A172 (cell line): ENCODE results near the gene MATN4. TPM values are rescaled to one million over a fixed set of nuclear protein-coding genes. Genes with fewer than 3 reads are reported as not detected.
A peak's percentile ranks its signal among the peaks of the same experiment; 100 is the strongest.

ENCODE experiments used
- DNase-seq: peaks from one replicate; pipeline ENCODE4 v3.0.0-alpha.2; 2015; ENCODE audit warnings: low spot score
- total RNA-seq: library from RNA; depleted of rRNA; stranded (reverse); fragments of >200 nt; shearing (Covaris generic); gene quantifications from 2 replicates; pipeline ENCODE4 v1.2.3, GENCODE V29; 2014

The MATN4 gene
- total RNA-seq, 1 experiment from 2014 or later: not detected

DNA sequence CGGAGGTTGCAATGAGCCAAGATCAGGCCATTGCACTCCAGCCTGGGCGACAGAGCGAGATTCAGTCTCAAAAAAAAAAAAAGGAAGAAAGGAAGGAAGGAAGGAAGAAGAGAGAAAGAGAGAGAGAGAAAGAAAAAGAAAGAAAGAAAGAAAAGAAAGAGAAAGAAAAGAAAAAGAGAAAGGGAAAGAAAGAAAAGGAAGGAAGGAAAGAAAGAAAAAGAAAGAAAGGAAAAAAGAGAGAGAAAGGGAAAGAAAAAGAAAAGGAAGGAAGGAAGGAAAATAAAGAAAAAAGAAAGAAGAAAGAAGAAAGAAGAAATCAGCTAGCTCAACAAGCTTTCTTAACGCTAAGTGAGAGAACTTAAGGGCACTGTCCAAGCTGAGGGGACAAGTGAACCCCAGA, 7.6 kb upstream of the MATN4 start:
- DNase-seq: no peak

DNA sequence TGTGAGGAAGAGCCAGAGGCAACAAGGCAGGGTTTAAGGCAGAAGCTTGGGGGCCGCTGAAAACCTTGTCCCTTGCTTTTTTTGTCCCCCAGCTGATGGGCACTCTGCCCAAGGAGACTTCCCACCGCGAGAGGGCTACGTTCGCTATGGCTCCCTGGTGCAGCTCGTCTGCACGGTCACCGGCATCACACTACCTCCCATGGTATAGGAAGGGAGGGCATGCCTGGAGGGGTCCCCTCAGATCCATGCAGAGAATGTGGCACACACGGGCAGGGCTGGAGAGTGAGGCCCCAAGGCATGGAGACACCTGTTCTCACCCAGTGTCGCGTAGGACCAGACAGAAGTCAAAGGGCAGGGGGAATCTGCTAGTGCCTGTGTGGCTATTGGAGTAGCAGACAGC, 5.8 kb upstream of the MATN4 start:
- no peak for DNase-seq

DNA sequence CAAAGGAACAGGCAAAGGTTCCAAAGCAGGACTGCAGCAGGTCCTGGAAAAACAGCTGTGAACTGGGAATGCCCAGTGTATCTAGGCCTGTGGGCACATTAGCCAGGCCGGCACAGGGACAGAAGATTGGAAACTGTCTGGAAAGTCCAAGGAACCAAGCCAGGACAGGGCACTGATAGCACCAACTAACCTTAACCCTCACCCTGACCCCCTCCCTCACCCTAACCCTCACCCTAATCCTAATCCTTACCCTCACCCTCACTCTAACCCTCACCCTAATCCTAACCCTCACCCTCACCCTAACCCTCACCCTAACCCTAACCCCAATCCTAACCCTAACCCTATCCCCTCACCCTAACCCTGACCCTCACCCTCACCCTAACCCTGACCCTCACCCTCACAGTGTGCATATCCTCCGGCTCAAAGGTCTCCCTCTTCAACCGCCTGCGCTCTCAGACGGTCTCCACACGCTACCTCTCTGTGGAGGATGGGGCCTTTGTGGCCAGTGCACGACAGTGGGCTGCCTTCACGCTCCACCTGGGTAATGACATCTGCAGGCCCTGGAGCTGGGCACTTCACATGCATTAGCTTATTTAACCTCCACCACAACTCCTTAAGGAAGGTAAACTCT, 5.1 kb upstream of the MATN4 start:
- no peak for DNase-seq

DNA sequence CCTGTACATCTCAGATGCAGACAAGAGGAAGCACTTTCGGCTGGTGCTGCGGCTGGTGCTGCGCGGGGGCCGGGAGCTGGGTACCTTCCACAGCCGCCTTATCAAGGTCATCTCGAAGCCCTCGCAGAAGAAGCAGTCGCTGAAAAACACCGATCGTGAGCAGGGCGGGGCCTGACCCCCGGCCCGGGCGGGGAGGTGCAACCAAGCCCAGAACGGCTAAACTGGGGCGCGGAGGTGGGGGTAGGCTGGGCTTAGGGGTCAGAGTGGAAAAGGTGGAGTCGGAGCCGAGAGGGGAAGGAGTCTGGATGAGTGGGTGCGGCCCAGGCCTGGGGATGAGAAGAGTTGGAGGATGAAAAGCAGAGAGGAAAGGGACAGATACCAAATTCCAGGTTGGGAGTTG, 4.1 kb upstream of the MATN4 start:
- no peak for DNase-seq

DNA sequence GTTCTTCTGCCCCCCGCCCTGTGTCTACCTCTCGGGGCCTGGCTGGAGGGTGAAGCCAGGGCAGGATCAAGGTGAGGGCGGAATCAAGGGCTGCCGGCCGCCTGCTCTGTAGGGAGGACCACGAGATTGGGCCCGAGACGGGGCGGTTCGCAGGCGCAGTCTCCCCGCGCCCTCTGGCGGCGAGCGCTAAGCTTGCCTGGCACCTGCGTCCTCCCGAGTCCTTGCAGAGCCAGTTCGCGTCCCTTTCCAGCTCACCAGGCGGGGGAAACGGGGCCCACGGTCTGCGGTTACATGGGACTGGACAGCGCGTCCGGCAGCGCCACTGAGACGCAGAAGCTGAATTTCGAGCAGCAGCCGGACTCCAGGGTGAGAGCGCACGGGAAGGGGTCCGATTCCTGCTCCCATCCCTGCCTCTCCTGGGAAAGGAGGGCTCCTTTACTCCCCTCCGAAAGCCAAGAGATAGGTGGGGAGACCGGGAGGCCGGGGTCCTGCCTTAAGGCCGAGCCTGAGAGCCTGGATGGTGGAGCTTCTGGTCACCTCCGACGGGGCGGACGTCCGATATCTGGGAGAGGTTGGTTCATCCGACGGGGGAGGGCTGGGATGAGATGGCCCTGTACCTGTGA, 3.6 kb upstream of the MATN4 start:
- no peak for DNase-seq

DNA sequence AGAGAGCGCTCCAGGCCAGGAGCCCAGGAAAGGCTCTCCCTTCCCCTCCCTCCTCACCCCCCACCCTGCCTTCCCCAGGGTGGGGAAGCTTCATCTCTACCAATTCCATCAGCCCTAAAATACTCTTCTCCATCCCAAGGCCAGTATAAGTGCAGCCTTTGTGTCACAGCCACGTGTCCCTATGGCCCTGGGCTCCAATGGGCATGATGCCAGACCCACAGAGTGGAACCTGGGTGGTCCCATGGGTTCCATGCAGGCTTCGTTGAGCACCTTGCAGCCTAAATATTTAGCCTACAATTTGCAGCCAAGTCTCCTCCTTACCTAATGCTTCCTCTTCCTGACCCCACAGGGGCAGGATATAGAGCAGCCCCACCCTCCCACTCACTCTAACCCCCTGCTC, 976 bp upstream of the MATN4 start:
- no peak for DNase-seq

DNA sequence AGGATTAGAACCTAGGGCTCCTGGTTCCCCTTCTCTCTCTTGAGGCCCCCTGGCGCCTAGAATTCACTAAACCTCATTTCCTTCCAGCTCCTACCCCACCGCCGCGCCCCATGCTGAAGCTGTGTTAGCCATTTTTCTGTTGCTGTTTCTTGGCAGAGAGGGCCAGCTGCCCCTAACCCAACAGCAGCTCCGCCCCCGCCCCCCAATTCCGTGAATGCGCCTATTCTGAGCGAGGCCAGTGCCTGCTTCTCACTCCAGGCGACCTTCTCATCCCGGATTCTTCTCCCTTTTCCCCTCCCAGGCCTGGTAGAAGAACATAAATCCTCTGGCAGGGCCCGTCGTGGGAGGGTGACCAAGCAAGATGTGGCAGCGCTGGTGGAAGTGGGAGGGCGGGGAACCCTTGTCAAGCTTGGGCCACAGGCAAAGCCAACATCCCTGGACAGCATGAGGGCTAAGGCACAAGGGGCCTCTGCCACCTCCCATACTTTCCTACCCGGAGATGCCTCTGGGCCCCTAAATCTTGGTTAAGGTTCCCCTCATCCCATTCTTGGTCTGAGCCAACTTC, 941 bp downstream of the MATN4 start:
- DNase-seq: no peak

DNA sequence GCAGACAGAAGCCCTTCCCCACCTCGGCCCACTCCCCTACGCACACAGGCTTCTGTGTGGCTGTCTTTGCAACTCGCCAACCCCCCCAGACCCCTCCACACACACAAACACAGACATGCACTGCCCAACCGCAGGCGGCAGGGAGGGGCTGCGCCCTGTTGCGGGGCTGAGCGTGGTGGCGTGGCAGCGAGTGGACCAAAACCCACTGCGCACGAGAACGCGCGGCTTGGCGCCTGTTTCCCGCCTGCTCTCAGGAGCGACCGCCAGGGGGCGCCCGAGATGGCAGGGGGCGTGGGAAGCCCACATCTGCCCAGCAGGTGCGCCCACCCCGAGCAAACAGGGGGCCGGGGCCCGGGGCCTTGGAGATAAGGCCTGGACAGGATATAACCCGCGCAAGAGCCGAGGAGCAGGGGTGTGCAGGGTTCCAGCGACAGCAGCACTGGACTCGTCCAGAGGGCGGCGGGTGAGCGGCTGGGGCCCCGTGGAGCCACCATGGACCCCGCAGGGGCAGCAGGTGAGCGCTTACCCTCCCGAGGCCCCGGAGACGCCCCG, 1.6 kb downstream of the MATN4 start, which contains the start of gene RBPJL:
RBPJL (plus strand) TSS at position 410 of the 552 bp plus-strand sequence; CDS start at position 493, 83 bp downstream.
- no peak for DNase-seq

DNA sequence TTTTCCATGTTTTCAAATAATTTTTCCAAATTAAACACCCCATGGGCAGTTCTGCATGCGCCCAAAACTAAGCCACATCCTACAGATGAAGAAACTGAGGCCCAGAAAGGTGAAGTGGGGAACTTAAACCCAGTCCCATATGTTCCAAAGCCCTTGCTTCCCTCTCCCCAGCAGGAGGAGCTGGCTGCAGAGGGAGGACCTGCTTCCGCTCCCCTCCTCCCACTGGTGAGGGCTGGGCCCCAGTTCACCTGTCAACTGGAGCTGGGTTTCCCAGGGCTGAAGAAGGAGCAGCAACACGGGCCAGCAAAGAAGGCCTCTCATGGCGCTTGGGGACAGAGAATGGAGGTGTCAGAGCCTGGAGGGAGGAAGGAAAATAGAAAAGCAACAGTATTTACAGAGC, 2.8 kb downstream of the MATN4 start:
- DNase-seq: no peak

GRCh38 chr20:45304464-45304999, 3.6 kb downstream of the MATN4 start:
- DNase-seq: no peak

GRCh38 chr20:45303586-45304463, 4.3 kb downstream of the MATN4 start:
- DNase-seq: peak; percentile 40

DNA sequence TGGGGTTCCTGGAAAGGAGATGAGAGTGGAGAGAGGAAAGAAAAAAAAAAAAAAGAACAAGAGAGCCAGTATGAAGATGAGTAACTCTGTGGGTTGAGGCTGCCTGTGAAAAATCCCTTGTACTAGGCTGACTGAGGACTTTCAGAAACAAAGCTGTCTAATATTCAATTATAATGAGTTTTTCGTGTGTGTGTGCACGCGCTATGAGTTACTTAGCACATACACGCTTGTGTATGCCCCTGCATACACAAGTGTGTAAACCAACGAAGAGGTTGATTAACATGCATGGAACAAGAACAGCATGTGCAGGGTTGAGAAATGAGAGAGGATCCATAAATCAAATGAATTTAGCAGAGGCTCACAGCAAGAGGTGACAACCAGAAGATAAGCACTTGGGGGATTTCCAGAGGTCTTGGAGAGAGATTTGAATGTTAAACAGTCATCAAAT, 6.3 kb downstream of the MATN4 start:
- DNase-seq: peak; percentile 75

GRCh38 chr20:45300961-45301360, 7.1 kb downstream of the MATN4 start:
- peak; percentile 67 for DNase-seq

GRCh38 chr20:45299786-45300185, 8.3 kb downstream of the MATN4 start:
- DNase-seq: no peak

GRCh38 chr20:45297786-45298497, 10.2 kb downstream of the MATN4 start:
- DNase-seq: no peak

DNA sequence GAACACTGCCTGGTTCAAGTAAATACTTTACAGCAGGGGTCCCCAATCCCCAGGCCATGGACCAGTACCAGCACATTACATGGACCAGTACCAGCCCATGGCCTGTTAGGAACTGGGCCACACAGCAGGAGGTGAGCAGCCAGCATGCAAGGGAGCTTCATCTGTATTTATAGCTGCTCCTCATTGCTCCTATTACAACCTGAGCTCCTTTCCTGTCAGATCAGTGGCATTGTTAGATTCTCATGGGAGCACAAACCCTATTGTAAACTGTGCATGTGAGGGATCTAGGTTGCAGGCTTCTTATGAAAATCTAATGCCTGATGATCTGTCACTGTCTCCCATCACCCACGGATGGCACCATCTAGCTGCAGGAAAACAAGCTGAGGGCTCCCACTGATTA, 13.4 kb downstream of the MATN4 start:
- no peak for DNase-seq

DNA sequence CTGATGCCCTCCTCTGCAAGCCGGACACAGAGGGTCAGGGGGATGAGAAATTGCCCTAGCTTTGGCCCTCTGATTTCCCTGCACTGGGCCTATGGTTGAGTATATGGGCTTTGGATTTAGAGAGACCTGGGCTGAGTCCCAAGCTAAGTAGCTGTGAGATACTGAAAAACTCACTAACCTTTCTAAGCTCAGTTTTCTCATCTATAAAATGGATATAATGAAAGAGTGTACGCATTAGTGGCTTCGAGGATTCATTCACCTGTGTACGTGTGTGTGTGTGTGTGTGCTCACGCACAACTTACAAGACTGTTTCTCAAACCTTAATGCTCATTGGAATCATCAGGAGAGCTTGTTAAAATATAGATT, 14.1 kb downstream of the MATN4 start:
- DNase-seq: no peak

DNA sequence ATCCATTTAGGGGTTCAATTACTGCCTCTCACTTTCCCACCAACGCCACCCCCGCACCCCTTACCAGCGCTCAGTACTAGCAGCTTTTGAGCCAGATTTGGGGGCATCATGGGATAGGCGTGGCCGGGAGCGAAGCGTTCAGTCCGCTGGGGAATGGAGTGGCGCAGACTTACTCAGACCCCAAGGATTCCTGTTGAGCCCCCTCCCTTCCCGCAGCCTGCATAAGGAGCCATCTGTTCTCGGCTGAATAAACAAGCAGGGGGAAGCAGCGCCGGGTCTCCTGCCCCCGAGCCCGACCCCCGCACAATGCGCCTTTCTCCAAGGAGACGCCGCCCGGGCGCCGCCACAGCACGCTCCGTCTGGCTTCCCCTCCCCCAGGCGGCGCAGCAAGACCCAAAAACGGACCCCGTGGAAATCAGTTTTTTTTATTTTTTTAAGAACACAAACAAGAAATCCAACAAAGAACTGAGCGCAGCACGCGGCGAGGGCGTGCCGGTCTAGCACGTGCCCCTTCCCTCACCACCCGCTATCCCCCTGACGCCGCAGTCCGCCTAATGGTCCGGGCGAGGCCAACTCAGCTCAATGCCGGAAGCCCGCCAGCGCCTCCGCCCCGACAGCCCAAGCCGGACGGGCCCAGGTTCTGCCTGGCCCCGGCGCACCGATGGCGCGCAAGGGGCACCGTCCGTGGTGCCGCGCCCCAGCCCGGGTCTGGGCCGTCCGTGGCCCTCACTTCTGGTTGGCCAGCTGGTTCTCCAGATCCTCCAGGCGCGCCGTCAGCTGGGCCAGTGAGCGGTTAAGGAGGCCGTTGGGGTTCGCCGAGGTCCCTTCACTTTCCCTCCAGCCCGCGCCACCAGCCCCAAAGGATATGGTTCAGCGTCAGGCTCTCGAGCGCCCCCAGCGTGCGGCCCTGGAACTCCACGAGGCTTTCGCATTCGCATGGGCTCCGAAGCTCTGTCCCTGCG, 14.8 kb downstream of the MATN4 start:
- peak; percentile 27 for DNase-seq

- DNase-seq: no peak
Observed at GRCh38 chr20:45292343-45292742, 15.8 kb downstream of the MATN4 start.

DNA sequence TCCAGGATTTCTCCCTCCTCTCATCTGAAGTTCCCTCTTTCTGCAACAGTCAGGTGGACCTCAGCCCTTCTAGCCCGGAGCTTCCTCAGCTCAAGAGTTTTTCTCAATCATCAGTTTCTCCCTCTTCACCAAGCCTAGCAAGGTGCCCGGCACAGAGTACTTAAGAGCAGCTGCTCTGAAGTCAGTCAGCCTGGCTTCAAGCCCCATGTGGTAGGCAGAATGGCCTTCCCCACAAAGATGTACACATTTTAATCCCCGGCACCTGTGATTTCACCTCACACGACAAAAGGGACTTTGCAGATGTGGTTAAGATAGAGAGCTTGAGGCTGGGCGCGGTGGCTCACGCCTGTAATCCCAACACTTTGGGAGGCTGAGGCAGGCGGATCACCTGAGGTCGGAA, 16.6 kb downstream of the MATN4 start:
- no peak for DNase-seq
